HS-27A (cell line): ENCODE results near the gene RGS17.
A peak's percentile ranks its signal among the peaks of the same experiment; 100 is the strongest.
"Not testable (repeated sequence)": the region's sequence is repeated elsewhere in the genome, so short reads cannot be mapped to it uniquely, and the experiment has no call there.

Source experiments
- DNase-seq: peaks from one replicate; pipeline ENCODE4 v3.0.0-alpha.2; 2012; ENCODE audit warnings: low read depth, missing footprints

RGS17 gene

DNA sequence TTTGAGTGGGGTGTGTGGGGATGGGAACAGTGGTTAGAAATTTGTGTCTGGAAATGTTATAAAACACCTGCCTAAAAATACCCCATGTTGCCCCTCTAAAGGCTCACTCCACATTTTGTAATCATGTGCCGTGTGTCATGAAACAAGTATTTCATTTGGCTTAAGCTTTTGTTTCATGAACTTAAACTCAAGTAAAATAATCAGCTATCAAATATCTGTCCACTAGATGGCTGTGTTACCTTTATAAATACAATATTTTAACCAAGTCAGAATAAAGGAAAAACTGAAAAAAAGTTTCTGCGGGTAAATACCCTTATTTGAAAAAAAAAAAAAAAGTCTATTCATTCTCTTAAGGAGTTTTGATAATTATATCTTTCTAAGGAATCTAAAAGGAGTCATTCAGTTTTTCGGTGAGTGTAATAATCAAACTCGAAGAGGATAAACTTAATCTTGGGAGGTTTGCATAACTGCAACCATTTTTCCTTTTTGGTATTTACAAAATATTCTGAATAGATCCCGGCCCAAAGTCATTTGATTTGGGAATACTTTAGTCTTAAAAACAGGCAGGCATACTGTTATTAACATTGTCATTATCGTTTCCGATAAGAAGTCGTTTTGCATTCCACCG lies 98.7 kb downstream of the RGS17 start:
- no peak for DNase-seq

DNA sequence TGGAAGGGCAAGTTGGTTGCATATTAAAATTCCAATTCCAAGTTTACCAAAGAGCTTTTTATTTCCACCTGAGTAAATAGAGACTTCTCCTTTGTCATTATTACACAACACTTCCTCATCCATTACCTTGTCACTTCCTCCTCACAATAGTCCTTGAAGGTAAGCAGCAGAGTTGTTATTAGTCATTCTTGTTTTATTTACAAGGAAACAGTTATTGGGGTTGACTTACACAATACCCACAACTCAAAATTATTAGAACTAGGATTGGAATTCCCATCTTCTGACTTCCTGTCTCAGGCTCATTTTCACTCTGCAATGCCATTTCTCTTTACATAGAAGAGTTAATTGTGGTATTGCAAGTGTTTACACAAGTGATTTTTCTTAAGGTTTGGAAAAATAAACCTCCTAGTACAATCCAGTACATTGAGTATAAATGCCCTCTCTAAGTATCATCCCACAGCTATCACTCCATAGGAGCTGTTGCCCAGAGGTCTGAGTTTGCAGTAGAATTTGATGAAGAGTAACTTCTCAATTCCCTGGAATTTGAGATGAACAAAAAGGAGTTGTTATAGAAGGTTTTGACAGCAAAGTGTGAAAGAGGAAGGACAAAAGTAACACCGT lies 99.6 kb downstream of the RGS17 start:
- no peak for DNase-seq

DNA sequence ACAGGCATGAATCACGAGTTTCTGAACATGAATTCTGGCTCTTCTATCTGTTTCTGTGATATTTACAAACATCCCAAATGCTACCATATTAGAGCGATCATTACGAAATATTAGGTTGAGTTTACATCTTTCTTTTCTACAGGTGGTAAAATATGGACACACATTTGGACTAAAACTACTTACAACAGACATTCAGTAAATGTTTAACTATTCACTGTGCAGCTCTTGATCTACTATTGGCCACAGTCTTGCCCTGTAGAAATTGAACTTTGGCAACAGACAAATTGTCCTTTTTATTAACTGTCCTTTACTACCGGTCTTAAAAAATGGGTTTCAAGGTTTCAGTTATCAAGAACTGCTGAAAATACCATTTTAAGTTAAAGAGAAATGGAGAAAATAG lies 102.1 kb downstream of the RGS17 start:
- no peak for DNase-seq

DNA sequence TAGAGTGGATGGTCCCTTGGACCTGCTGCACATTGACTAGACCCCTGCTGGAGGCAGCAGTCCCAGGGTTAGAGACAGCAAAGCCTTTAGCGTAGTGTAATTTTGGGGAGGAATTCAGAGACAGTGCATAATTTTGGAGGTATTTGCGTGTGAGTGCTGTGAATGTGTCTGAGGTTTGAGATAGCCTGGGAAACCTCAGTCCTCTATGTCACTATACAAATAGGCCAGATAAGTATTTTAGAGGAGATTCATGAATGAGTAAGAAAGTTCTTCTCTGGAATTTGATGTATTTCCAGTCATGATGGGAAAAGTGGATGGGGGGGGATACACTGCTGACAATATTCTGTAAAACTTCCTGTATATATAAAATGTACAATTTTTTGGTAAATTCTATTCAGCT lies 102.8 kb downstream of the RGS17 start:
- no peak for DNase-seq

DNA sequence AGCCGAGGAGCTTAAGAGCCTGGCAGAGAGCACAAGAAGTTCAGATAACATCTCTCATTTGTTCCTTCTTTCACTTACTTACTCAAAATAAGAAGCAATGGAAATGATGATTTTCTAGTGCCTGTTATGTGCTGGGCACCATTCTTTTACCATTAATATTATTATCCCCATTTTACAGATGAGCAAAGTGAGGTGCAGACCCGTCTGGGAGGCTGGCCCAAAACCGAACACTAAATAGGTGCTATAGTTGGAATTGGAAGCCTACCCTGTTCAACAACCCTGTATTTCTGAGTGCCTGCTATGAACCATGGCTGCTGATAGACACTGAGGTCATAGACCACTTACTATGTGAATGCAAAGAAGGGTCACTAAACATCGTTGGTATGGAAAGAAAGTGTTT lies 103.6 kb downstream of the RGS17 start:
- DNase-seq, result no peak

DNA sequence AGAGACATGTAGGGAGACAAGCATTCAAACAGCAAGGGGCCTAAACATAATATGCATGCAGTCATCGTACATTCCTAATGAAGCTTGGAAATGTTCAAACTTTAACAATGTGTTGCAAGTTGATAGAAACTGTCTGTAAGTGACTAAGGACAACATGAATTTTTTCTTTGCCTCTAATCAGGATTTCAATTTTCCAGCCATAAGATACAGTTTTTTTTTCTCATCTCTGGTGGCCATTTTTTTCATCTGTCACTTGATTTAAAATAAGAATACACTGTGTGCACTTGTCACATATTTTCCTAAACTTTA lies 106.4 kb downstream of the RGS17 start:
- no peak for DNase-seq

DNA sequence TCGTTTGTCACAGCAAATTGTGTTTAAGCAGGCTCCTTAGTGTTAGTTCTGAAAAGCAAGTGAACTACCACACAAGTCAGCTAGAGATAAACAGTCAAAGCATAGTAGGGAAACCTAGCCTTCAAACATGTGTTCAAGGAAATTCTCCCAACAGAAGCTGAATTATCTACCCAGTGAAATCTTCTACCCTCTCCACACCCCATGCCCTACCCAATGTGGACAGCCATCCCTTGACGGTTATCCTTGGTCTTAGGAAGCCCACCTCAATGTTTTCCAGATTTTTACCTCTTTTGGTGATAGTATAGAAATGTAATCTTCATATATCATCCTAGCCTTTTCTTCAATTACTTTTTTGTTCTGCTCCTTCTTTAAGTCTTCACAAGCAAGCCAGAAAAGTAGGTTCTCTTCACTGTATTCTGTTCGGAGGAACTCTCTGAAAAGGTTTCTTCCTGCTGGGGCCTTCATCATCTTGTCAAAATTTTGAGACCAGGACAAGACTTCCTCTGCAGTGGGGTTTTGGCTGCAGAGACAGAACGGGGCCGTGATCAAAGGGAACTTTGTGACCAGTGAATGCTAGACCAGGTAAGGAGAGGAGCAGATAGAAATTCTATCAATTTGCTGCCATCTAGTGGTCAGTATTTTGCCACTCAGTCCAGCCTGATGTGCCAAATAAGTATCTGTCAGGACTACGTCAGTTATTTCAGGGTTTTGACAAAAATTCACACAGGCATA lies 106.9 kb downstream of the RGS17 start:
- DNase-seq, result peak; percentile 30

DNA sequence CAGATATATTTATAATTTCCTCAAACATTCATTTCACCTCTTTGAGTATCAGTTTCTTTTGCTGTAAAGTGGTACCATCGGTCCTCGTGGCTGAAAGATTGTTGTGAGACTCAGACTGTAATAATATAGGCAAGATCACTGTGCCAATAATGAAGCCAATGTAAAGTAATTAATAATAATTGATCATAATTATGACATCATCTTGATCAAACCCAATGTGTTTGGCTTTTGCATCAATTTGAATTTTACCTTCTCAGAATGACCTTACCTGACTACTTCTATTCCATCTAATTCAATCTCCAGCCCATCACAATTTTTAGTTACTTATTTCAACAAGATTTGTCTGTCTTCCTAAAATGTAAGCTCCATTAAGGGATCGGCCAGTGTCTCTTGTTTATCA lies 112.7 kb downstream of the RGS17 start:
- DNase-seq, result no peak

DNA sequence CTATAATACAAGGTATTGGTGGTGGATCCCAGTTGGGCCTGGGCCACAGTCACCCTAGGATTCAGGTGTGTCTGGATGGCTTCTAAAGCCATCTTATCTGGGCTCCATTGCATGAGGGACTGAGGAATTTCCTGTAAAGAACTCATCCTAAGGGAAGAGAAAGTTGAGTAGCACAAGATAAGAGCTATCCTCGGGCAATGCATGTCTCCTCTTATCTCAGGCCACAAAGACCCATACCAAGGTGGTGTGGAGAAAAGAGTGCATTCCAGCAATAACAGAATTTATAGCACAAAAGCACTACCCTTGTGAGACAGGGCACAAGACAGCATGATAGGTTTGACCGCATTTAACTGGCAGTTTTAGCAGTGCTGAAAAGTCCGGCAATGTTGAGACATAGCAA lies 114.2 kb downstream of the RGS17 start:
- no peak for DNase-seq

DNA sequence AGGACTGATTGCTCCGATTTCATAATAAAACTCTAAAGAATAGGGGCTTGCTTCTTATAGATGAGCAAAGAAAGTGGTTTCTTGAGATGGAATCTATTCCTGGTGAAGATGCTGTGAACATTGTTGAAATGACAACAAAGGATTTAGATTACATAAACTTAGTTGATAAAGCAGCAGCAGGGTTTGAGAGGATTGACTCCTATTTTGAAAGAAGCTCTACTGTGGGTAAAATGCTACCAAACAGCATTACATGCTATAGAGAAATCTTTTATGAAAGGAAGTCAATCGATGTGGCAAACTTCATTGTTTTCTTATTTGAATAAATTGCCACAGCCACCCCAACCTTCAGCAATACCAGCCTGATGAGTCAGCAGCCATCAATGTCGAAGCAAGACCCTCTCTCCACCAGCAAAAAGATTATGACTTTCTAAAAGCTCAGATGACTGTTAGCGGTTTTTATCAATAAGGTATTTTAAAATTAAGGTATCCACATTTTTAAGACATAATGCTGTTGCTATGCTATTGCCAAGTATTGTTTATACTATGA lies 115.9 kb downstream of the RGS17 start:
- DNase-seq, result no peak

DNA sequence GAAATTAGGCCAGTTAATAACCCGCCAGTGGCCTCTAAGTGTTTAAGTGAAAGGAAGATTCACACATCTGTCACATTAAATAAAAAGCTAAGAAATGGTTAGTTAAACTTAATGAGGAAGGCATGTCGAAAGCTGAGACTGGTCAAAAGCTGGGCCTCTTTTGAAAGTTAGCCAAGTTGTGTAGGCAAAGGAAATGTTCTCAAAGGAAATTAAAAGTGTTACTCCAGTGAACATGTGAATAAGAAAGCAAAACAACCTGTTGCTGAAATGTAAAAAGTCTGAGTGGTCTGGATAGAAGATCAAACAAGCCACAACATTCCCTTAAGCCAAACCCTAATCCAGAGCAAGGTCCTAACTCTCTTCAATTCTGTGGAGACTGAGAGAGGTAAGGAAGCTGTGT lies 117.6 kb downstream of the RGS17 start:
- DNase-seq, result no peak

DNA sequence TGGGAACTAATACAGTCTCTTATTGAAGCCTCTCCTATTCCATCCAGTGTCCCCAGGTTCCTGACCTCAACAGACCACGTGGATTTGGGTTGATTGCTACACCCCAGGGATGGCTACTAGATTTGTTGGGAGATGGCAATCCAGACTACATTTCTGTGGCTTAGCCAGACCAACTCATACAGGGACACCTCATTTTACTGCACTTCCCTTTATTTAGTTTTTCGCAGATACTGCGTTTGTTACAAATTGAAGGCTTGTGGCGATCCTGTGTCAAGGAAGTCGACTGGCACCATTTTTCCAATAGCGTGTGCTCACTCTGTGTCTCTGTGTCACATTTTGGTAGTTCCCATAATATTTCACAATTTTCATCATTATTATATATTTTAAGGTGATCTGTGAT lies 118.2 kb downstream of the RGS17 start:
- no peak for DNase-seq

DNA sequence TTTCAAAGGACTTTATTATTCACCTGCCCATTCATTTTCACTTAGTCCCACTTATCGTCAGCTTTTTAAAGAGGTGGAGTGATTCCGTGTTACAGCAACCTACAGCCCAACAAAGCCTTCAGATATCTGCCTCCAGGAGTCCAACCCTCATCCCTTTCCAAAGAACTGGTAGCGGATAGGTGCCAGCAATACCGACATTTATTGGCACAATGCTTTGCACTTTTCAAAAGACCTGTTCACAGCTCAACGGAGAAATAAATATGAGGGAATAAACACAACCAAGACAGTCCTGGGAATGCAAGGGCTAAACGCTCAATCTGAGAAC lies 127.8 kb downstream of the RGS17 start:
- DNase-seq, result no peak

DNA sequence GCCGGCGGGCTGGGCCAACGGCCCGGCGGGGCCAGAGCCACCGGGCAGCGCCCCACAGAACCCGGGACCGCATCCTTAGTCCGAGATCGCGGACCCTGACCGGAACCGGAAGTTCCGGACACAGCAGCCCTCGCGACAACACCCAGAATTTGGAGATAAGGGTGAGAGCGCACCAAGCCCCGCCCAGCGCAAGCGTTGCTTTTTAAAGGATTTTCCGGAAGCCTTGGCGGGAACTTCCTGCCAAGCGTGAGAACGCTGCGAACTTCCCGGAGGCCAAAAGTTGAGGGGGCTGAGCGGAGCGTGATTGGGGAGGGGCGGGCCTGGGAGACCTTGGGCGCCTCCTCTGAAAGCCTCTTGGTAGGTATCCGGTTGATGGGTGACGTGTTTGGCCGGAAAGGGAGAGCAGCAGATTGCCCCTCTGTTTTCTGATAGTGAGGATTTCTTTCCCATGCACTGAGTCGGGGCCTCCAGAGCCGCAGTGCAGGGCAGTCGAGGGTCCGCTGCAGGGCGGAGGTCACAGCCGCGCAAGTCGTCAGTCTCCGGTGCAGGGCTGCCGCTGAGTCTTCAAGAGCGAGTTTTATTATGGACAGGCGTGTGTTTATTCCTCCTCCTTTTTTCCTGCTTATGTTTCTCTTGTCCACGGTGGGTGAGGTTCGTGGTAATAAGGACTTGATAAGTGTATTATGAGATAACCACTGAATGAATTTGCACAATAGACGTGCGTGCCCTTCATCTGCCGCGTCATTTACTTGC lies 128.3 kb downstream of the RGS17 start, which contains the start of gene MTRF1L:
Gene MTRF1L, minus strand, starts transcription at position 97 of the 753 bp plus-strand sequence. Its CDS starts 24 bp downstream, at position 73.
- DNase-seq, result peak; percentile 98

DNA sequence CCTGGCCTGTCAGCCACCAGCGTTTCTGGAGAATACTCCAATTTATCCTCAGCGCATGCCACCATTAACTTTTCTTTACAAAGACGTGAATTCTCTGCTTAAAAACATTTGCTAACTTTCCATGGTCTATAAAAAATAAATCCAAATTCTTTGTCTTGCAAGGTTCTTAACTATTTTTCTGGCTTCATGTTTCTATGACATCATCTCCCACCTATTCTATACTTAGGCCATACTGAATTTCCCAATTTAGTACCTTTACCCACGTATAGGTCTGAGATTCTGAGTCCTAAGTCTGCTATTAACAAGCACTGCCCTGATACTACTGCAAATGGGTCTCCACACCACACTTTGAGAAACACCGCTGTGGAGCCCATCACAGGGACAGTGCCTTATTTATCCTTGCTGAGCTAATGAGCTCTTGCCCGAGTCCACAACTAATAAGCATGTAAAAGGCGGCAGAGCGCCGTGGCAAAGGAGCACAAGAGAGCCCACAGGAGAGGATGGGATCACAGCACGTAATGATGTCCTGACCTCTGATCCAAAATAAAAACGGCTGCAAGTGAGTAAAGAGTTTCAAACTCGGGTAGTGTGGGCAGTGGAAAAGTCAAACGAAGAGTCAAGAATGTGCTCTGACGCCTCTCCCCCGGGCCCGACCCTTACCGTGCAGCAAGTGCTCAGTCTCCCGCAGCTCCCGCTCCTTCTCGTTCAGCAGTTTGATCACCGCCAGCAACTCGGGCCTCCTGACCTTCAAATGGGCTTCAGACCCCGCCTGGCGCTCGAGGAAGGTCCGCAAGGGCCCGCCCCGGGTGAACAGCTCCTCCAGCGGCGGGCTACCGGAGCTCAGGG lies 129.1 kb downstream of the RGS17 start:
- no peak for DNase-seq

DNA sequence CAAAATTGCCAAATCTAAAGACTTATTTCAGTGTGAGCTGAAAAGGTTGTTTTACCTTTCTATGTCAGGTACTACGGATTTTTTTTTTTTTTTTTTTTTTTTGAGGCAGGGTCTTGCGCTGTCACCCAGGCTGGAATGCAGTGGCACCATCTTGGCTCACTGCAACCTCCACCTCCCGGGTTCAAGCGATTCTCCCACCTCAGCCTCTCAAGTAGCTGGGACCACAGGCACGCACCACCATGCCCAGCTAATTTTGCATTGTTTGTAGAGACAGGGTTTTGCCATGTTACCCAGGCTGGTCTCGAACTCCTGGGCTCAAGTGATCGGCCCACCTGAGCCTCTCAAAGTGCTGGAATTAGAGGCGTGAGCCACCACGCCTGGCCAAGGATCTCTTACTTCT lies 130.3 kb downstream of the RGS17 start:
- DNase-seq, result not testable (repeated sequence)

DNA sequence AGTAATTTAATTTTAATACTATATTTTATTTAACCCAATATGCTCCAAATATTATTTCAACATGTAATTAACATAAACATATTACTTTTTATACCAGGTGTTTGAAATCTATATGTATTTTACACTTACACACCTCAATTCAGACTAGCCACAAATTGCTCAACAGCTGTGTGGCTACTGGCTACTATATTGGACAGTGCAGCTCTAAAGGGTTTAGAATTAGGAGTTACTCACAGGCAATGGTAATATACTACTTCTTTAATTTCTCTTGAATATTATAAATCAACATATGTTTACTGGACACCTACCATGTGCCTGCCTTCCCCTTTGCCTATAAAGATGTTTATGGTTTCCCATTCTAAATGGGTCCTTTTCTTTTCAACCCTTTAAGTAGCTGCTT lies 130.8 kb downstream of the RGS17 start:
- no peak for DNase-seq

DNA sequence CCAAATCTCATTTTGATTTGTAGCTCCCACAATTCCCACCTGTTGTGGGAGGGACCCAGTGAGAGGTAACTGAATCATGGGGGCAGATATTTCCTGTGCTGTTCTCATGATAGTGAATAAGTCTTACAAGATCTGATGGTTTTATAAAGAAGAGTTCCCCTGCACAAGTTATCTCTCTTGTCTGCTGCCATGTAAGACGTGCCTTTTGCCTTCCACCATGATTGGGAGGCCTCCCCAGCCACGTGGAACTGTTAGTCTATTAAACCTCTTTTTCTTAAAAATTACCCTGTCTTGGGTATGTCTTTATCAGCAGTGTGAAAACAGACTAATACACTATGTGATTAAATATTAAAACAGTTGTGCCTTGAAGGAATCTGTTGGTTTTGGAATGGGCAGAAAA lies 131.5 kb downstream of the RGS17 start:
- DNase-seq, result not testable (repeated sequence)

DNA sequence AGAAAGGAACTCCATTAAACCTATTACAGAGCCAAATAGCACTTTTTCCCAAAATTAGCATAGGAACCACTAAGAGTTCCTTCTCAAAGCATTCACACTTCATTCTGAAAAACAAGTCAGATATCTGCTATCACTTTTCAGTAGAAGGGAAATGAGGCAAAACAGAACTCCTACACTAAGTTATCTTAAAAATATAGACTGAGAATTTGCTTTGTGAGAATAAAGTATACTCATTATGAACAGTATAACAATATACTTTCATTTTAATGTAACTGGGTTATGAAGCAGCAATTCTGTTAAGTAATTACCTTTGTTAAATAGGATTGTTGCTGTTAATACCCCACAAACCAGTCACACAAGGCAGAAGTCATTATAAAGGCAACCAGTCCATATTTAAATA lies 137.2 kb downstream of the RGS17 start:
- no peak for DNase-seq

DNA sequence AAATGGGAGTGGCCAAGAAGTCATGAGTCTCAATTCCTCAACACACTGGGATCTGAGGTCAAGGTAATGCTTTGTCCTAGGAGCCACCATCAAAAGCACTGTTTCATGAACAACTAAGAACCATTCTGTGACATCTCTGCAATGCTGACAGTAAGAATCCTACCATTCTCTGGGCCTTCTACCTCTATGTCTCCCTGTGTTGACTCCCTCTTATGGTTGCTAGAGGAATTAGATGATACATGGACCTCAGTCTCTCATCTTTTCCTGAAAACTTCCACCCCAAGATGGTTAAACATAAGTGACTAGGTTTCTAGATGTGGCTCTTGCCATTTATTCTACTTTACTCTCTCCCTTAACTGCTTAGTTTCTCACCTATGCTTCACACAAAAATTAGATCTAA lies 137.7 kb downstream of the RGS17 start:
- no peak for DNase-seq

DNA sequence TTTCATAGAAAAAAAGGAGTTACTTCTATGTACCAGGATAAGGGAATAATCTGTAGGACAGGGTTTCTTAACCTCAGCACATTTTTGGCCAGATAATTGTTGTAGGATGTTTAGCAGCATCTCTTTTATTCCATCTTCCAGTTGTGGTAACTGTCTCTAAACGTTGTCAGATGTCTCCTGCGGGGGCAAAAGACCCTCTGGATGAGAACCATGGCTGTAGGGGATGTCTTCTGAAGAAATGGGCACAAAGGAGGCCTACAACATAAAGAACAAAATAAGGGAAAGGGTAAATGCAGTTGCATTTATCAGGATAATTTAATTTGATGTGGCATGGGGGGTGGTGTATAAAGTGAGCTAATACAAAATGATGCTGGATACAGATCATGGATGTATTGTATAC lies 144.1 kb downstream of the RGS17 start:
- no peak for DNase-seq

DNA sequence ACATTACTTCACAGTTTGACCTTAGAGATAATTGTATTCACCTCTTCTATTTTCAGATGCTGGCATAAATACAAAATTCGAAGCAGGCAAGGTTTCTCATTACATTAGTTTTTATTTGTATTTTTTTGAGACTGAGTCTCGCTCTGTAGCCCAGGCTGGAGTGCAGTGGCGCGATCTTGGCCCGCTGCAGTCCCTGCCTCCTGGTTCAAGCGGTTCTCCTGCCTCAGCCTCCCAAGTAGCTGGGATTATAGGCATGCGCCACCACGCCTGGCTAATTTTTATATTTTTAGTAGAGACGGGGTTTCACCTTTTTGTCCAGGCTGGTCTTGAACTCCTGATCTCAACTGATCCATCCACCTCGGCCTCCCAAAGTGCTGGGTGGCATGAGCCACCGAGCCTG lies 145.8 kb downstream of the RGS17 start:
- not testable (repeated sequence) for DNase-seq
